ENCODE data around the gene TEKT2.

TEKT2 gene, protein sequence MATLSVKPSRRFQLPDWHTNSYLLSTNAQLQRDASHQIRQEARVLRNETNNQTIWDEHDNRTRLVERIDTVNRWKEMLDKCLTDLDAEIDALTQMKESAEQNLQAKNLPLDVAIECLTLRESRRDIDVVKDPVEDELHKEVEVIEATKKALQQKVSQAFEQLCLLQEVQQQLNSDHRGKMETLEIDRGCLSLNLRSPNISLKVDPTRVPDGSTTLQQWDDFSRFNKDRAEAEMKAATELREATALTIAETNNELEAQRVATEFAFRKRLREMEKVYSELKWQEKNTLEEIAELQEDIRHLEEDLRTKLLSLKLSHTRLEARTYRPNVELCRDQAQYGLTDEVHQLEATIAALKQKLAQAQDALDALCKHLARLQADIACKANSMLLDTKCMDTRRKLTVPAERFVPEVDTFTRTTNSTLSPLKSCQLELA

DNA sequence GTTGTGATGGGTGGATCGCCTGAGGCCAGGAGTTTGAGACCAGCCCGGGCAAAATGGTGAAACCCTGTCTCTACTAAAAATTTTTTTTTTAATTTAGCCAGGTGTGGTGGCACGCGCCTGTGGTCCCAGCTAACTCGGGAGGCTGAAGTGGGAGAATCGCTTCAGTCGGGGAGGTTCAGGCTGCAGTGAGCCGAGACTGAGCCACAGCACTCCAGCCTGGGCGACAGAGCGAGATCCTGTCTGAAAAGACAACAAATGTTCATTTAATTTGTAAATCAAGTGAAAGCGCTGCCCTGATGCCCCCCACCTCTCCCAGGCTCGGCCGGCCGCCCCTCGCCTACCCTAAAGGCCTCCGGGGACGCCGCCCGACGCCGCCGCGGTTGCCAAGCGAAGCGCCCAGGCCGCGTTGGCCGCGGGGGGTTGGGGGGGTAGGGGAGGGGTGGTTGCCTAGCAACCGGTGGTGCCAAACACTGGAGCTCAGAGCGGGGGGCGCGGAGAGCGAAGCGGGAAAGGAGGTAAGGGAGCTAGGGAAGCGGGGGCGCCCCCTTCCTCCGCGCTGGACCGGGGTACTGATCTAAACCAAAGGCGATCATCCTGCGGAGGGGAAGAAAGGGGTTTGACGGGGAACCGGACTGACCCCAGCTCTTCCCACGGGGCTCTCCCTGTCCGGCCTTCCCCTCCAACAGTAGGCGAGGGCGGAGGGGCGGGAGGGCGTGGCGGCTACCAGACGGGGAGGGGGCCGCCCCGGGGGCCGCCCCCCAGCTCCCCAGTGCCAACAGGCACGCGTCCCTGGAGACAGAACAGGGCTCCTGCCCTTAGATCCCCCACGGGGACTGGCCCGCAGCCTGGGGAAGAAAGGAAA is at the start of gene TEKT2:
TEKT2 (plus strand) TSS at position 460 of the 862 bp plus-strand sequence. CDS start 828 bp downstream, outside the sequence.
- peak; percentile 95 for DNase-seq

DNA sequence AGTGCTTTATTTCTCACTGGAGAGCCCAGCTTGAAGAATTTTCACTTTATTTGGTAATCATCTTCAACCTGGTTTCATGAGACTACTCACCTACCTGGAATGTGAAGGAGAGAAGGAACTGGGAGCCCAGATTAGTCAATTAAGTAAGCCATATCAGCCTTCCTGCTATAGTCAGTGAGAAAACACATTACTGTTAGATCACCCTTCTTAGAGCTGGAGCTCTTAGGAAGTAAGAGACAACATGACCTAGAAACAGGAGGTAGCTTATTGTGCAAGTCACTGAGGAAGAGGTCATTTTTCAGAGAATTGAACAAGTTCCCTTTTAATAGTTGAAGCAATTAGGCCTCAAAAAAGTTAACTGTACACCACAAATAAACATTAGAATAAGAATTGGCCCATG is 49.2 kb upstream of the TEKT2 start:
- no peak for DNase-seq

DNA sequence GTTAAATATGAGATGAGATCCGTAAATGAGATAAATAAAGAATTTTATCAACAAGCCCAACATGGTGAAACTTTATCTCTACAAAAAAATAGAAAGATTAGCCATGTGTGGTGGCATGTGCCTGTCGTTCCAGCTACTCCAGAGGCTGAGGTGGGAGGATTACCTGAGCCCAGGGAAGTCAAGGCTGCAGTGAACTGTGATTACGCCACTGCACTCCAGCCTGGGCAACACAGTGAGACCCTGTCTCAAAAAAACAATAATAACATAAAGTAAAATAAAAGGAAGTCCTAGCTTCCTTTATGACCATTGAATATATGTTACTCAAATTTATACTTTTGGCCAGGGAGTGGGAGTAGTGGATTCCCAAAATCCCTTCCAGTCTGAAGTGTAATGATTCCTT is 48.7 kb upstream of the TEKT2 start:
- DNase-seq, result no peak

DNA sequence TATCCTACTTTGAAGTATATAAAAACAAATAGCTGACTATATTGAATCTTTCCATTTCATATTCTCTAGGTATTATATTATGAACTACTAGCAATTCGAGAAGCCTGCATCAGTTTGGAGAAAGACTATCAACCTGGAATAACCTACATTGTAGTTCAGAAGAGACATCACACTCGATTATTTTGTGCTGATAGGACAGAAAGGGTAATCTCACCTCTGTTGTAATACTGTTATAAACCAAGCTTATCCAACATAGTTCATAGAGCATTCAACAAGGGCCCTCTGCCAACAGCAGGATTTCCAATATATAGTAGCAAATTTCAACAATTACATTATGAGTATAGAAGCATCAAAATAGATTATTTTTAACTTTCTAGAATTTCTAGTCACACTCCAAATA is 43.7 kb upstream of the TEKT2 start:
- no peak for DNase-seq

DNA sequence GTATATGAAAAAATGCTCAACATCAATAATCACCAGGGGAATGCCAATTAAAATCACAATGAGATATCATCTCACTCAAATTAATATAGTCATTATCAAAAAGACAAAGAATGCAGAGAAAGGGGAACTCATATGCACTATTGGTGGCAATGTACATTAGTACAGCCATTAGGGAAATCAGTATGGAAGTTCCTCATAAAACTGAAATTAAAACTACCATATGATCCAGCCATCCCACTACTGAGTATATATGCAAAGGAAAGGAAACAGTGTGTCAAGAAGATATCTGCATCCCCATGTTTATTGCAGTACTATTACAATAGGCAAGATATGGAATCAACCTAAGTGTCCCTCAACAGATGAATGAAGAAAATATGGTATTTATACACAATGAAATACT is 32.1 kb upstream of the TEKT2 start:
- no peak for DNase-seq

DNA sequence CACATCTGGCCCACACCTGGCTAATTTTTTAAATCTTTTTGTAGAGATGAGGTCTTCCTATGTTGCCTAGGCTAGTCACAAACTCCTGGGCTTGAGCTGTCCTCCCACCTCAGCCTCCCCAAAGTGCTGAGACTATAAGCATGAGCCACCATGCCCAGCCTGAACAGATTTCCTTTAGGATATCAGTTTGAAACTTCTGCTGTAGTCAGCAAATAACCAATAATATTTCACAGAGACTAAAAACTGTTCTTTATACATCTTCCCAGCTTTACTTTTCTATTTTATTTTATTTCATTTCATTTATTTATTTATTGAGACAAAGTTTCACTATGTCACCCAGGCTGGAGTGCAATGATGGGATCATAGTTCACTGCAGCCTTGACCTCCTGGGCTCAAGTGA is 29.9 kb upstream of the TEKT2 start:
- no peak for DNase-seq

DNA sequence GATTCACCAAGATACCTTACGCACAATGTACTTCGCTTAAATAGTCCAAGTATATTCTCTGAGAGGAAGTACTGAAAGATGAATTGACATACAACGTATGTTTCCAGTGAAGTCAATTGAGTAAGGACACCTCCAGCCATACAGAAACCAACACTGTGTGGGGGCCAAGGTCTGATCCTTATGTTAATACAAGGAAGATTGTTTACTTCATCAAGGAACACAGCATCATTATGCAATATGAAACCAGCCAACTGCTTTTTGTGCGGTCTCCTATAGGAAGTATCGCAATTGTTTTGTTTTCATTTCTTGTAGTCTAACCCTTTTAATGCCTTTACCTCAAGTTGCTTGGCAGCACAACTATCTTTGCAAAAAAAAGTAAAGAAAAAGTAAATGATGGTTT is 28.2 kb upstream of the TEKT2 start:
- DNase-seq, result no peak

DNA sequence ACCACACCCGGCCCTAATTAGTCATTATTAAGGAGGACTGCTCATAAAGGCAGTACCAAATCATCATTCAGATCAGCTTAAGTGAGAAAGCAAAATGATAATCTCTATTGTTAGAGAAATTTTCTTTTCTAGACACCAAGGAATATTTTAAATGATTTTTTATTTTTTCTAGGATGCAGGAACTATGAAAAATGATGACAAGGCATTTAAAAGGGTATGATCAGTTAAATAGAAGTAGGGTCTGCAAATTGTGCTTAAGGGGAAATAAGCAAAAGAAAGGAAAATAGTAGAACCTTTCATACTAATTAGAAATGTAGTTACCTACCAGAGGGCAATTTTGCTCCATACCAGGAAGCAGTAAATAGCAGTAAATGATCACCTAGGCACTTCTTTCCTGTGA is 21.6 kb upstream of the TEKT2 start:
- no peak for DNase-seq

DNA sequence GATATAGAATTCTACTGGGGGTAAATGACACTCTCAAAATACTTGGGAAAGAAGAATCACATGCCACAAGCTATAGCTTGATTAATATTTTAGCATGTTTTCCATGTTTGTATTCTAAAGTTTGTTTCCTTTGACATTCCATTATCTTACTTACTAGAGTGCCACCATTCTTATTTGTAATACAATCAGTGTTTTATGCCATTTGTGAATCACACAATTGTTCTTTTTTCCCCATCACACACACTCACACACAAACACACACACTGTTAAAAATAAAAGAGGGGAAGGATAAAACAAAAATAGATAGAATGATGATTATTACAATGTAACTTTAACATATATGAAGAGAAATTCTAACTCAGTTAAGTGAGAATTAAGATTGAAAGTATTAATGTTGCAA is 16.0 kb upstream of the TEKT2 start:
- DNase-seq, result no peak

DNA sequence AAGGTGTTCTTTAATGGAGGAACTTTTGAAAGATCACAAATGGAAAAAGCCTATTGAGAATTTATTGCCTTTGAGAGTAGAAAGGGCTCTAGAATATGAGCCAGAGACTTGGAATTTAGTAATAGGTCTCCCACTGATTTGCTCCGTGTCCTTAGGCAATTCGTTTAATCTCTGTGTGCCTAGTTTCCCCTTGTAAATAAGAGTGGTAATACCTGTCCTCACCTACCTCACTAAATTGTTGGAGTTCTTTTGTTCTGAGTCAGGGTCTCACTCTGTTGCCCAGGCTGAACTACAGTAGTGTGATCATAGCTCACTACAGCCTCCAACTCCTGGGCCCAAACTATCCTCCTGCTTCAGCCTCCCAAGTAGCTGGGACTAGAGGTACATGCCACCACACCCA is 15.0 kb upstream of the TEKT2 start:
- DNase-seq, result no peak

DNA sequence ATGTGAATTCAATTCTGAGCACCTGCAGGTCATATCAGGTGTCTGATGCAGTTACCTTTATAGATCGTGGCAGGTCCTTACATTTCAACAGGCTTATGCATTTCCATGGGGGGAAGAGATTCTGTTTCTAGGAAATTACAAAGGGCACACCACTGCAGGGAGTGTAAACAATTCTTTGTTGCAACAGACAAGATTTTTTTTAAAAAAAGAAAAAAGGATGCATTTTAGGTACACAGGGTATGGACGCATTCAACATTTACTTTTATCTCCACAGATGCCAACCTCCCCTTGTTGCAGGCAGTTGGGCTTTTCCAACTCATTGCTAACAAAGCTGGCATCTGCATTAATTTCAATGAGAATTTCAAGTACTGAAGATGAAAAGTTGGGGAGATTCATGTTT is 13.5 kb upstream of the TEKT2 start:
- no peak for DNase-seq

DNA sequence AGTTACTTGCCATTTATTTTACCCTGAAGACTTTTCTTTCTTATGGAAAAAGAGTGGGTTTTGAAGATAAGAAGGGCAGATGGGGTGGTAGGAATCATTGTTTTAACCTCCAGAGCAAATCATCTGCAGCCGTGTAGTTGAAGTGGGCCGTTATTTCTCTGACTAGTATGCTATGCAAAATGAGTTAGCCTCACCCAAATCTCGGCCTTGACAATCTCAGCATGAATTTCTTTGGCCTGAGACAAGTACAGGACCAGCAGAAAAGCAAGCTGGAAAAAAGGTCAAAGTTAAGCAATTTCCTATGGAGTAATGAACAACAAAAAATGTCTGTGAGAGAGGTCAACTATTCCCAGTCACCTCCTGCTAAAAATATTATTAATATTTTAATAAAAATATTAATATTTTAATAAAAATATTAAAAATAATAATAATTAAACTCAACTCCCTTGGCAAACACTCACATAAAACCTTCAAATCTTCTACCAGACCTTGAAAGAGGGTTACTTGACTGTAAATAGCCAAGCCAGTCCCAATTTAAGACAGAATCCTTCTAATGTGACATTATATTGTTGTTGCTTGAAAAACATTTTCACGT is 6.8 kb upstream of the TEKT2 start:
- no peak for DNase-seq

DNA sequence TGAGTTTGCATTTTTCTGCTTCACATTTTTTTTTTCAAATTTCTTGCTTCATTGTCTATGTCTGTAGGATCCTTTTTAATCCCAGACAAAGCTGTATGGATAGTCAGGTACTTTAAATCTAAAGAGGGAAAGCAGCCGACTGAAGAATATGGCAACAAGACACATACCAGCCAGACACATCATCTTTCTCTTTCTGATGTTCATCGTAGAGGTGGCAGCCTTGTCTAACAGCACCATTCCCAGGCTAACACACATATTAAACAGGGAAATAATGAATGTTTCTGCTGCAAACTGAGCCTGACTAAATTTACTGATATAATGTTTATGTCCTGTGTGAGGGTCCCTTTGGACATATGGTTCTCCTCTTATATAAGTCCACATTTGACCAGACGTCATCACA is 3.7 kb upstream of the TEKT2 start:
- no peak for DNase-seq

DNA sequence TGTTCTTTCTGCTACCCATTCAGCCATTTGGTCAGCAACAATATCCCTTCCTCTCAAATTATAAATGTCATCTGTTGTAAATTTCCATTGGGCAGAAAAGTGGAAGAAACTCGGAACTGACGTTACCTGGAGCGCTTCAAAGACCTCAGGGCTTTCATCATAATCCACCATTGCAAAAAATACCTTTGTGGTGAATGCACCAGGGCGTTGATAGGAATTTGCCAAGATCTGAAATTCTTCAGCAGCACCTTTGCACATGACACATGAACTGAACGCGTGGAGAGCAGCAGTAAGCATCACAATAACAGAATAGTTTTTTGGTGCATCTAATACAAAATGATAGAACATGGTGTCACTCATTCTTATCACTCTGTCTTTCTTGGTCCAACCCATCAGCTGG is 3.1 kb upstream of the TEKT2 start:
- DNase-seq, result no peak

DNA sequence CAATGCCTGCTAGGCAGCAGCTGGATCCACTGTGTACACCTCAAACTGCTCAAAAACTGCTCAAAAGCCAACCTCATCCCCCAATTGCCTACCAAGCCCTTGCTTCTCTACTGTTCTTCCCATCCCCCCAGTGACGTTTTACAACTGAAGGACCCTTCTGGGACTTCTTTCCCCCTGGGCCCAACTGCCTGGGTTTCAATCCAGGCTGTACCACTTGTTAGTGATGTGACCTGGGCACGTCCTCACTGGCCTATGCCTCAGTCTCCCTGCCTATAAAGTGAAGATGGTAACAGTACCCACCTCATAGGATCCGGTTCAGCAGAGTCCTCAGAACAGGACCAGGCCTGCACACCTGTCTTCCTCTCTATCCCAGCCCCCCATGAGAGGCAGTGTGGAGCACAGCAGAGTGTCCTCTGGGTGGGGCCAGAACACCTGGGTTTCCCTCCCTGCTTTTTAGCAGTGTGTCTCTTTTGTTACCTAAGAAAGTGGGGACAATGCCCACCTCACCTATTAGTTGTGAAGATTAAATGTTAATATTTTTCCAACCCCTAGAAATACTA is 1.9 kb upstream of the TEKT2 start:
- DNase-seq, result no peak

DNA sequence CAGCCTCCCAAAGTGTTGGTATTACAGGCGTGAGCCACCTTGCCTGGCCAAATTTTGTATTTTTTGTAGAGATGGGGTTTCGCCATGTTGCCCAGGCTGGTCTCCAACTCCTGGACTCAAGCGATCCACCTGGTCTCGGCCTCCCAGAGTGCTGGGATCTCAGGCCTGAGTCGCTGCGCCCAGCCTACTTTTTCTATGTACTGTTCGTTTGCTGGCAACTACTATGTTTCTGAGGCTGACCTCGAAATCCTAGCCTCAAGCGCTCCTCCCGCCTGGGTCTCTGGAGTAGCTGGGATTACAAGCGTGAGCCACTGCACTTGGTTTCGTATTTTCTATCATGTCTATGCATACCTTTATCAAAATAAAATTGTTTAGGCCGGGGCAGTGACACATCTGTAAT is 675 bp upstream of the TEKT2 start:
- no peak for DNase-seq

DNA sequence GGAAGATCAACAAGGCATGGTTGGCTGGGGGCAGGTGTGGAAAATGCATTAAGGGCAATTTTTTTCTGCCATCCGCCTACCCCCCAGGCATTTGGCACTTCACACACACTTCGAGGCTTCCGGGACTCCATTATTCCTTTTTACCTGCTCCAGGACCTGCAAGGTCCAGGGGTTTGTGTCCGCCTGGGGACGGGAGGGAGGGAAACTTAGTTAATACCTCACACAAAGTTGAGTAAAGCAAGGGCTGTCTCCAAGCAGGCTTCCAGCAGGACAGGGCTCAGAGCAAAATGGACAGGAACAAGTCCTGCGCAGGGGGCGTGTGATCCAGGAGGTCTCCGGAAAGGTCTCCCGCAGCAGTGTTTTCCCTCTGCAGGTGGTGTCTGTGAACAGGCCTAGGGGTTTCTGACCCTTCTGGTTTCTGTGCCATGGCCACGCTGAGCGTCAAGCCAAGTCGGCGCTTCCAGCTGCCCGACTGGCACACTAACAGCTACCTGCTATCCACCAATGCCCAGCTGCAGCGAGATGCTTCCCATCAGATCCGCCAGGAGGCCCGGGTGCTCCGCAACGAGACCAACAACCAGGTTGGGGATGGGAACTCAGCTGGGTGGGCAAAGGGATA is 712 bp downstream of the TEKT2 start:
- DNase-seq, result peak; percentile 74

DNA sequence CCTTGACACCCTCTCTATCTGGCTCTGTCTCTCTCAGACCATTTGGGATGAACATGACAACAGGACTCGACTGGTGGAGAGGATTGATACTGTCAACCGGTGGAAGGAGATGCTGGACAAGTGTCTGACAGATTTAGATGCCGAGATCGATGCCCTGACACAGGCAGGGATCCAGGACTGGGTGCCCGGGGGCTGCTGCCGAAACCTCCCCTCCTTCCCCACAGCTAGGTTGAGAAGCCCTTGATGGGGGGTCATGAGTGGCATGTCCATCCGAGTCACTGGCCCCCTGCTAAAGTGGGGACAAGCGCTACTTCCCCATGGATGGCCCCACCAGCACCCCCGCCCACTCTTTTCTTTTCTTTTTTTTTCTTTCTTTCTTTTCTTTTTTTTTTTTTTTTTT is 1.2 kb downstream of the TEKT2 start:
- DNase-seq, result no peak

DNA sequence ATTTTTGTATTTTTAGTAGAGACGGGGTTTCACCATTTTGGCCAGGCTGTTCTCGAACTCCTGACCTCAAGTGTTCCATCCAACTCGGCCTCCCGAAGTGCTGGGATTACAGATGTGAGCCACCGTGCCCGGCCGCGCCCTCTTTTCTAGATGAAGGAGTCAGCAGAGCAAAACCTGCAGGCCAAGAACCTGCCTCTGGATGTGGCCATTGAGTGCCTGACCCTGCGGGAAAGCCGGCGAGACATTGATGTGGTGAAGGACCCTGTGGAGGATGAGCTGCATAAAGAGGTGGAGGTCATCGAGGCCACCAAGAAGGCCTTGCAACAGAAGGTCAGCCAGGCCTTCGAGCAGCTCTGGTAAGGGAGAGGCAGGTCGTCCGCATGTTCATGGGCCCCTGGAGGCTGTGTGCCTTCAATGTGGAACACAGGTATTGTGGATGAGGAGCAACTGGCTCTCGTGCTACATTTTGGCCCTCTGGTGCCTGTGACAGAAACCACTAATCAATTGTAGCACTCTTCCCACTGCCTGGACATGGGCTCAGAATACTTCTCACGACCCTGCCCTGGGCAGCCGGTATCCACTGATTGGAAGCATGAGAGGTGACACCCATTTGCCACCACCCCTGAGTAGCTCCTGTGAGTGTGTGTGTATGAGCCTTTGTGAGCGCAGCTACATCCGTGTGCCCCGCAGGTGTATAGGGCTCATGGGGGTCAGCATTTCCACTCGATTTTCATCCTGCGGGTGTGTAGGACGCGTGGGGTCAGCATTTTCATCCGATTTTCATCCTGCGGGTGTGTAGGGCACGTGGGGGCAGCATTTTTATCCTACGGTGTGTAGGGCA is 2.0 kb downstream of the TEKT2 start:
- no peak for DNase-seq

DNA sequence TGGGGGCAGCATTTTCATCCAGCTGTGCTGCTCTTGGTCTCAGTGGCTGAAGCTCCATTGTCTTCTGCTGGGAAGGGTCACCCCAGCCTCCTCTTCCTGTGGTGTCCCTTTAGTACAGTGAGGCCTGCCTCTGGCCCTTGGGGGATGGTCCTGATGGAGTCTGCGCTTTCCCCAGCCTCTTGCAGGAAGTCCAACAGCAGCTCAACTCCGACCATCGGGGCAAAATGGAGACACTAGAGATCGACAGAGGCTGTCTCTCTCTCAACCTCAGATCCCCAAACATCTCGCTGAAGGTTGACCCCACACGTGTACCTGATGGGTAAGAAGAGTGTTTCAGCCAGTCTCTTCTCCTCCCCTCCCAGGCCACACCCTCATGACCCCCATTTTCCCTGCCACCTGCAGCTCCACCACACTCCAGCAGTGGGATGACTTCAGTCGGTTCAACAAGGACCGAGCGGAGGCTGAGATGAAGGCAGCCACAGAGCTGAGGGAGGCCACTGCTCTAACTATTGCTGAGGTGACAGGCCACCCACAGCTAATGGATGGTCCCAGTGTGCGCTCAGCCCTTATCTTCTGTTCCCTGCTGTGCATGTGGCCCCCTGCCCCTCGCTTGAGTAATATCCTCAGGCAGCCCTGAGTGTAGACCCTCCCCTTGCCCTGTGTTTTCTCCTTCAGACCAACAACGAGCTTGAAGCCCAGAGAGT is 2.8 kb downstream of the TEKT2 start:
- no peak for DNase-seq

Data from retina (tissue), 1 donor.